Activated CD4-positive, alpha-beta memory T cell treated with anti-CD3 and anti-CD28 coated beads, Interleukin-2, amount 10 ng/mL, durations not matched to agents 7 days and 5 days (primary cell): Measurements from ENCODE around the gene CTIF. TPM values are rescaled to one million over a fixed set of nuclear protein-coding genes. Genes with fewer than 3 reads are reported as not detected.

Experiments
- CTCF ChIA-PET: fragments of 350-600 bp; sonication (Branson Sonifier 250); formaldehyde crosslinking; loops from one replicate; lab custom pipeline; 2021; ENCODE audit warnings: antibody characterized with exemption, inconsistent platforms; lab: Charles Lee
- POLR2A ChIA-PET: fragments of 350-600 bp; sonication (Branson Sonifier 250); formaldehyde crosslinking; loops from one replicate; lab custom pipeline; 2021; ENCODE audit warnings: antibody characterized with exemption; lab: Charles Lee
- DNase-seq: peaks from one replicate; pipeline ENCODE4 v3.0.0-alpha.2; 2020
- H3K27ac Mint-ChIP-seq: one replicate; pipeline ENCODE4 v1.8.0; 2021; ENCODE audit warnings: mild to moderate bottlenecking, mixed read lengths
- H3K27me3 Mint-ChIP-seq: one replicate; pipeline ENCODE4 v1.8.0; 2021; ENCODE audit warnings: mixed read lengths
- H3K36me3 Mint-ChIP-seq: one replicate; pipeline ENCODE4 v1.8.0; 2021; ENCODE audit warnings: low read depth, mixed read lengths
- H3K4me1 Mint-ChIP-seq: one replicate; pipeline ENCODE4 v1.8.0; 2021; ENCODE audit warnings: mixed read lengths
- H3K4me3 Mint-ChIP-seq: one replicate; pipeline ENCODE4 v1.8.0; 2021; ENCODE audit warnings: mild to moderate bottlenecking, mixed read lengths
- H3K9me3 Mint-ChIP-seq: one replicate; pipeline ENCODE4 v1.8.0; 2021; ENCODE audit warnings: mixed read lengths
- total RNA-seq, 2 experiments: library from RNA; stranded (reverse); gene quantifications; one replicate each; pipeline ENCODE4 v1.2.3, GENCODE V29; 2021

Gene CTIF
- total RNA-seq, 2 experiments from 2014 or later = 4.9 to 5.1 TPM

DNA sequence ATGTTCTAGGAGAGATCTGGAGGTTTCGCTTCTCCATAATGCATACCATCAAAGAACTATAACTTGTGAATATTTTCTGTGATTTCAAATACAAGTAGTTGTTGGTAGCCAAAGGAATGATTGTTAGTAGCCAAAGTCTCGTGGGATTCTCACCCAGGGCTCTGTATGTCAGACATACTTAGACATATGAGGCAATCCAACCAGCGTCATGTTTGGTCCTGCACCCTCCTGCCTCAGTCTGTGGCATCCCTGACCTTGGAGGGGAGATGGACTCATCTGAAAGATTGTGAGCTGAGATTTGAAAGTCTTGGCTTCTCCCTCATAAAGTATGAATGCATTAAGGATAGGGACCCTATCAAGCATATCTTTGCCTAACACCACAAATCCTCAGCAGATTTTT lies 81.2 kb downstream of the CTIF start:
- ChIA-PET POLR2A (no interaction called here), CTCF (interaction anchor here (1.8 kb wide), 1 partner anchor 144 kb away, joined by 4 read pairs; no protein-coding TSS in a partner anchor)
- no peak for DNase-seq
- no peaks in the 10 kb centered on the region for H3K27me3 Mint-ChIP-seq
- no peak overlapping the region for H3K27ac Mint-ChIP-seq
- H3K9me3 Mint-ChIP-seq = no peaks in the 10 kb centered on the region
- H3K4me1 Mint-ChIP-seq = no peaks in the 10 kb centered on the region
- no peaks in the 10 kb centered on the region for H3K36me3 Mint-ChIP-seq
- no peak overlapping the region for H3K4me3 Mint-ChIP-seq

DNA sequence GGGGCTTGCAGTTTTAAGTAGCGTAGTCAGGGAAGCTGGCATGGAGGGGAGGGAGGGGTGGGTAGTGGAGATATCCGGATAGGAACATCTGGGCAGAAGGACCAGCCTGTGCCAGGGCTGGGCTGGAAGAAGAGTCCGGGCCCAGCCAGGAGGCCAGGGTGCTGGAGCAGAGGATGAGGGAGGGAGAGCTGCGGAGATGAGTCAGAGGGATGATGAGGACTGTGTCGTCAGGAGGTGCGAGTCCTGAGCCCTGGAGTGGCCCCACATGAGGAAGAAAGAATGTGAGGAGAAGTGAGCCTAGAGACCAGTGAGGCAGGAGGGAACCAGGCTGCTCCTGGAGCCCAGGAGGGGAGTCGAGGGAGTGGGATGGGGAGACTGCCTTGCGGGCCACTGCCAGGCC lies 82.4 kb downstream of the CTIF start:
- no peaks in the 10 kb centered on the region for H3K36me3 Mint-ChIP-seq
- ChIA-PET POLR2A (no interaction called here), CTCF (interaction anchor here (0.9 to 1.8 kb wide), 2 partner anchors 108 to 145 kb away, joined by 3 to 4 read pairs; no protein-coding TSS in a partner anchor)
- H3K4me1 Mint-ChIP-seq = no peaks in the 10 kb centered on the region
- H3K27ac Mint-ChIP-seq = no peak overlapping the region
- DNase-seq = no peak
- H3K27me3 Mint-ChIP-seq = no peaks in the 10 kb centered on the region
- no peak overlapping the region for H3K4me3 Mint-ChIP-seq
- H3K9me3 Mint-ChIP-seq = no peaks in the 10 kb centered on the region

- H3K4me3 Mint-ChIP-seq = no peak overlapping the region
- POLR2A ChIA-PET = no interaction called here
- CTCF ChIA-PET = interaction anchor here (1.8 kb wide), 1 partner anchor 146 kb away, joined by 4 read pairs; no protein-coding TSS in a partner anchor
- H3K9me3 Mint-ChIP-seq = no peaks in the 10 kb centered on the region
- H3K4me1 Mint-ChIP-seq = no peaks in the 10 kb centered on the region
- H3K36me3 Mint-ChIP-seq = no peaks in the 10 kb centered on the region
- no peaks in the 10 kb centered on the region for H3K27me3 Mint-ChIP-seq
- DNase-seq = no peak
- no peak overlapping the region for H3K27ac Mint-ChIP-seq
These were observed 83.2 kb downstream of the CTIF start for GRCh38 chr18:48621815-48622555.

- no peak for DNase-seq
- ChIA-PET CTCF (interaction anchor here (0.7 kb wide), 1 partner anchor 472 kb away, joined by 3 read pairs; no protein-coding TSS in a partner anchor), POLR2A (no interaction called here)
- no peaks in the 10 kb centered on the region for H3K9me3 Mint-ChIP-seq
- H3K27me3 Mint-ChIP-seq = no peaks in the 10 kb centered on the region
- no peaks in the 10 kb centered on the region for H3K36me3 Mint-ChIP-seq
- H3K4me3 Mint-ChIP-seq = no peak overlapping the region
- no peaks in the 10 kb centered on the region for H3K4me1 Mint-ChIP-seq
- H3K27ac Mint-ChIP-seq = no peak overlapping the region
These were observed 84.1 kb downstream of the CTIF start for GRCh38 chr18:48622911-48623431.

GRCh38 chr18:48623468-48624235 lies 84.8 kb downstream of the CTIF start:
- DNase-seq = no peak
- Mint-ChIP-seq H3K36me3 (no peaks in the 10 kb centered on the region), H3K9me3 (no peaks in the 10 kb centered on the region), H3K27me3 (no peaks in the 10 kb centered on the region), H3K4me3 (no peak overlapping the region), H3K4me1 (no peaks in the 10 kb centered on the region), H3K27ac (no peak overlapping the region)
- ChIA-PET CTCF (interaction anchor here (0.7 kb wide), 1 partner anchor 471 kb away, joined by 3 read pairs; no protein-coding TSS in a partner anchor), POLR2A (no interaction called here)

DNA sequence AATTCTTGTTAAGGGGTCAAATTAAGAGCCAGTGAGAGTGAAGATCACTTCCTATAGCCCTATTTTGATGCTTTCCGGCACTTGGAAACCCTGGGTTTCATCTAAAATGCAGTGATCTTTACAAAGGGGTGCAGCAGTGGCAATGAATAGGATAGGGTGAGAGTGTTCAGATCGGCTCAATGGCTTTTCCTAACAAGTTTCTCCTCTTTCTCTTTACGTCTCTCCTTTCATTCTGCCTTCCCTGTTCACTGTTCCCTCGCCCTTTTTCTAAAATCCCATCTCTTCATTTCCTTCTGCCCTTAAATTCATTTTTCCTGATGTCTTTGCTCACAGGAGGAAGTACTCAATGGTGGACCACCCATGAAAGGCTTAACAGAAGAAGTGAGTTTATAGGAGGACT lies 86.0 kb downstream of the CTIF start:
- ChIA-PET POLR2A (no interaction called here), CTCF (no interaction called here)
- no peaks in the 10 kb centered on the region for H3K4me1 Mint-ChIP-seq
- H3K36me3 Mint-ChIP-seq = no peaks in the 10 kb centered on the region
- H3K27ac Mint-ChIP-seq = no peak overlapping the region
- no peak for DNase-seq
- H3K27me3 Mint-ChIP-seq = no peaks in the 10 kb centered on the region
- no peak overlapping the region for H3K4me3 Mint-ChIP-seq
- no peaks in the 10 kb centered on the region for H3K9me3 Mint-ChIP-seq

DNA sequence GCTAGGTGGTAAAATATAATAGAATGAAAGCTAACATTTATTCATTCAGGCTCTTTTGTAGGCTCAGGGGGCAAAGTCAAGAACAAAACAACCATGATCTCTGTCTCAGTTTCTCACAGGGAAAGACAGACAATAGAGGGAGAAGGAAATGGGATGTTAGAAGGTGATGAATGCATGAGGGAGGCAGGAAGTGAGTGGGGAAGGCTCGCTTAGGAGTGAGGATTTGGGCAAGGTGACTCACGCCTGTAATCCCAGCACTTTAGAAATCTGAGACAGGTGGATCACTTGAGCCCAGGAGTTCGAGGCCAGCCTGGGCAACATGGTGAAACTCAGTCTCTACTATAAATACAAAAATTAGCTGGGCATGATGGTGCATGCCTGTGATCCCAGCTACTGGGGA lies 88.4 kb downstream of the CTIF start:
- no peaks in the 10 kb centered on the region for H3K9me3 Mint-ChIP-seq
- H3K36me3 Mint-ChIP-seq = no peaks in the 10 kb centered on the region
- no peak for DNase-seq
- H3K4me1 Mint-ChIP-seq = no peaks in the 10 kb centered on the region
- POLR2A ChIA-PET = no interaction called here
- no peaks in the 10 kb centered on the region for H3K27me3 Mint-ChIP-seq
- no peak overlapping the region for H3K4me3 Mint-ChIP-seq
- CTCF ChIA-PET = no interaction called here
- no peak overlapping the region for H3K27ac Mint-ChIP-seq

- Mint-ChIP-seq H3K27ac (no peak overlapping the region), H3K36me3 (no peaks in the 10 kb centered on the region), H3K4me1 (no peaks in the 10 kb centered on the region), H3K9me3 (no peaks in the 10 kb centered on the region), H3K27me3 (no peaks in the 10 kb centered on the region), H3K4me3 (no peak overlapping the region)
- ChIA-PET POLR2A (no interaction called here), CTCF (no interaction called here)
- no peak for DNase-seq
These were observed 91.0 kb downstream of the CTIF start for GRCh38 chr18:48629730-48630324.

- CTCF ChIA-PET = no interaction called here
- H3K9me3 Mint-ChIP-seq = no peaks in the 10 kb centered on the region
- no peak overlapping the region for H3K27ac Mint-ChIP-seq
- POLR2A ChIA-PET = no interaction called here
- DNase-seq = no peak
- H3K4me1 Mint-ChIP-seq = no peaks in the 10 kb centered on the region
- no peaks in the 10 kb centered on the region for H3K36me3 Mint-ChIP-seq
- no peaks in the 10 kb centered on the region for H3K27me3 Mint-ChIP-seq
- H3K4me3 Mint-ChIP-seq = no peak overlapping the region
These were observed 93.0 kb downstream of the CTIF start for GRCh38 chr18:48631851-48632250.

- no peaks in the 10 kb centered on the region for H3K36me3 Mint-ChIP-seq
- no peaks in the 10 kb centered on the region for H3K9me3 Mint-ChIP-seq
- H3K27ac Mint-ChIP-seq = no peak overlapping the region
- no peak overlapping the region for H3K4me3 Mint-ChIP-seq
- H3K4me1 Mint-ChIP-seq = no peaks in the 10 kb centered on the region
- POLR2A ChIA-PET = no interaction called here
- no peak for DNase-seq
- CTCF ChIA-PET = no interaction called here
- H3K27me3 Mint-ChIP-seq = no peaks in the 10 kb centered on the region
These were observed 93.9 kb downstream of the CTIF start for GRCh38 chr18:48632676-48633257.

DNA sequence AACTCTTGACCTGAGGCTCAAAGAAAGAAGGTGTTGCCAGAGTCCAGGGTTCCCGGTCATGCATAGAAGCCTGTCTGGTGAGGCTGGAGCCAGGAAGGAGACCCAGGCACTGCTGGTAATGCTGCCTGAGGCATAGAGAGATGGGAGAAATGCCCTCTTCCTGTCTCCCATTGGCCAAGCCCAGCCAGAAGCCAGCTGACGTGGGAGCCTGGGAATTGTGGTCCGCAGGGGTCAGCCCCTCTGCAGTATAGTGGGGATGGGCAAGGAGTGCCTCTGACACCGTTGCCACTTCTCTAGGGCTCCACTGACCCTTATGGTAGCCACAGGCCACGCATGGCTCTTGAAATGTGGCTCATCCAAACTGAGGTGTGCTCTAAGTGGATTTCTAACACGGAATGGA lies 95.7 kb downstream of the CTIF start:
- Mint-ChIP-seq H3K4me3 (no peak overlapping the region), H3K27ac (no peak overlapping the region), H3K4me1 (no peaks in the 10 kb centered on the region), H3K9me3 (no peaks in the 10 kb centered on the region), H3K36me3 (no peaks in the 10 kb centered on the region), H3K27me3 (no peaks in the 10 kb centered on the region)
- CTCF ChIA-PET = no interaction called here
- POLR2A ChIA-PET = no interaction called here
- DNase-seq = no peak

DNA sequence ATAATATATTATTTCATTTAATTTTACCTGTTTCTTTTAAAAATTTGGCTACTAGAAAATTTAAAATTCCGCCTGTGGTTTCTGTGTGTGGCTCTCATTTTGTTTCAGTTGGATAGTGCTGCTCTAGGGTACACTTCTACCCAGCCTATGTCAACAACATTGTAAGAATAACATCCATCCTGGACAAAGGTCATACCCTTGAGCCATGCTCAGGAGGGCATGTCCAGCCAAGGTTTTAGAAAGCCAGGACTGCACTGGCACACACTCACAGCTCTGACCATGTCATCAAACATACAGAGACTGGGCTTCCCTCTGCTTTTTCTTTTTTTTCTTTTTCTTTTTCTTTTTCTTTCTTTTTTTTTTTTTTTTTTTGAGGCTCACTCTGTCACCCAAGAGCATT lies 96.1 kb downstream of the CTIF start:
- Mint-ChIP-seq H3K27me3 (no peaks in the 10 kb centered on the region), H3K4me3 (no peak overlapping the region), H3K27ac (no peak overlapping the region), H3K9me3 (no peaks in the 10 kb centered on the region), H3K36me3 (no peaks in the 10 kb centered on the region), H3K4me1 (no peaks in the 10 kb centered on the region)
- no peak for DNase-seq
- ChIA-PET POLR2A (no interaction called here), CTCF (interaction anchor here (0.9 kb wide), 1 partner anchor 159 kb away, joined by 3 read pairs; no protein-coding TSS in a partner anchor)

- Mint-ChIP-seq H3K9me3 (no peaks in the 10 kb centered on the region), H3K4me1 (no peaks in the 10 kb centered on the region), H3K27me3 (no peaks in the 10 kb centered on the region), H3K36me3 (no peaks in the 10 kb centered on the region), H3K27ac (no peak overlapping the region), H3K4me3 (no peak overlapping the region)
- no peak for DNase-seq
- CTCF ChIA-PET = interaction anchor here (0.9 kb wide), 1 partner anchor 160 kb away, joined by 3 read pairs; no protein-coding TSS in a partner anchor
- POLR2A ChIA-PET = no interaction called here
These were observed 97.0 kb downstream of the CTIF start for GRCh38 chr18:48635806-48636205.
